ENCODE data around the gene ARMC12.
"Not testable (repeated sequence)": the region's sequence is repeated elsewhere in the genome, so short reads cannot be mapped to it uniquely, and the experiment has no call there.

The ARMC12 gene, protein sequence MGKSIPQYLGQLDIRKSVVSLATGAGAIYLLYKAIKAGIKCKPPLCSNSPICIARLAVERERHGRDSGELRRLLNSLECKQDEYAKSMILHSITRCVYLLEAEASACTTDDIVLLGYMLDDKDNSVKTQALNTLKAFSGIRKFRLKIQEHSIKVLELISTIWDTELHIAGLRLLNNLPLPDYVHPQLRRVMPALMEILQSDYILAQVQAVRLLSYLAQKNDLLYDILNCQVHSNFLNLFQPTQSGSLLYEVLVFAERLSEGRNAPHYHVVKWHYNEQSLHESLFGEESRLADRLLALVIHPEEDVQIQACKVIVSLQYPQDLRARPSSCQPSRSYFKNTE

DNA sequence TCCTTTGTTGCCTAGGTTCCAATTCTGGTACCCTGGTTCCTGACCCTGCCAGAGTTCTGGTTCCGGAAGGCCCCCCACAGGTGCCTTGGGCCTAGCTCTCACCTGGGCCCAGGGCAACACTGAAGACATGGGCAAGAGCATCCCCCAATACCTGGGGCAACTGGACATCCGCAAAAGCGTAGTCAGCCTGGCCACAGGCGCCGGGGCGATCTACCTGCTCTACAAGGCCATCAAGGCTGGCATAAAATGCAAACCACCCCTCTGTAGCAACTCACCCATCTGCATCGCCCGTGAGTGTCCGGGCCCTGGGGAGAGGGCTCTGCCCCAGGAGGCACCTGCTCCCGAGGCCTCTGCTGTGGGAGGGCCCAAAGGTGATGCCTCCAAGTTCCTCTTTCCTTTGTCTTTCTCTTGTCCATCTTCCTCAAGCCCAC, at the start of gene ARMC12:
Gene ARMC12, plus strand, starts transcription at position 51 of the 431 bp plus-strand sequence. Its CDS starts 77 bp downstream, at position 128.
- no peak for DNase-seq (ENCODE audit: low read depth in 3 of 3, low spot score in 1 of 3)

DNA sequence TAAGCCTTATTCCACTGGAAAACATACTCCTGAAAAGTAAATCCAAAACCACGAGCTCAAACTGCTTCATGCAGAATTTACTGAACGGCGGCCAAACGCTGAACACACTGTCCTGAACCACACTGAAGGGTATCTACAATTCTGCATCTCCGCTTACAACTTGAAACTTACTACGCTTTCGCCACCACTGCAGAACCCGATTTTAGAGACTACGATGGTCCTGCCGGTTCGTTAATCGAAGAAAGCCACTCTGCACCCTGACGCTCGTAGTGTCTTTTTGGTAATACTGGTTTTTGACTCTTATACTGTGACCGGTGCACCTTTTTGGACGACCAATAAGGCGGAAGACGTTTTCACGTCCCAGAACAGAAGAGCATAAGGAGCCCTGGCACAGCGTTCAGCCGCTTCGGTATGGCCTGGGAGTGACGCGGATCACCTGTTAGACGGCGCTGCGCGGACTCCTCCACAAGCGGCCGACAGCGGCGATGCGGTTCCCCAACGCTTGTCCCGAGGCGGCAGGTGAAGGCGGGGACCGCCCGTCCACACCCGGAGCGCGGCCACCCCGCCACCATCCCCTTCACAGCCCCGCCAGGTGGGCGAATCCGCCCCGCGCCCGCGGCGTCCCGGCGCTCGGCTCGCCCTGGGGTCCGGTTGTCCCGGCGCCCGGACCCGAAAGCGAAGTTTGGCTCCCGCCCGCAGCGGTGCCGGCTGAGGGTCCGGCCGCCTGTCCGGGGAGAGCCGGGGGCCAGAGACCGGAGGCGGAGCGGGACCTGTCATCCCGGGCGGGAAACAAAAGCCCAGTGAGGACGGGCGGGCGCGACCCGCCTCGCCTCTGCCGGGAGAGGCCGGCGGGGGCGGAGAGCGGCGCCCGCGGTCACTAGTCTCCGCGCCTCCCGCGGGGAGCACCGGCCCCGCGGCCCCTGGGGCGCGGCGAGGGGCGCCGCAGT, 48.9 kb upstream of the ARMC12 start:
- DNase-seq (ENCODE audit: low read depth in 3 of 3, low spot score in 1 of 3), result peak; percentile 16 to 31 (median 22)

DNA sequence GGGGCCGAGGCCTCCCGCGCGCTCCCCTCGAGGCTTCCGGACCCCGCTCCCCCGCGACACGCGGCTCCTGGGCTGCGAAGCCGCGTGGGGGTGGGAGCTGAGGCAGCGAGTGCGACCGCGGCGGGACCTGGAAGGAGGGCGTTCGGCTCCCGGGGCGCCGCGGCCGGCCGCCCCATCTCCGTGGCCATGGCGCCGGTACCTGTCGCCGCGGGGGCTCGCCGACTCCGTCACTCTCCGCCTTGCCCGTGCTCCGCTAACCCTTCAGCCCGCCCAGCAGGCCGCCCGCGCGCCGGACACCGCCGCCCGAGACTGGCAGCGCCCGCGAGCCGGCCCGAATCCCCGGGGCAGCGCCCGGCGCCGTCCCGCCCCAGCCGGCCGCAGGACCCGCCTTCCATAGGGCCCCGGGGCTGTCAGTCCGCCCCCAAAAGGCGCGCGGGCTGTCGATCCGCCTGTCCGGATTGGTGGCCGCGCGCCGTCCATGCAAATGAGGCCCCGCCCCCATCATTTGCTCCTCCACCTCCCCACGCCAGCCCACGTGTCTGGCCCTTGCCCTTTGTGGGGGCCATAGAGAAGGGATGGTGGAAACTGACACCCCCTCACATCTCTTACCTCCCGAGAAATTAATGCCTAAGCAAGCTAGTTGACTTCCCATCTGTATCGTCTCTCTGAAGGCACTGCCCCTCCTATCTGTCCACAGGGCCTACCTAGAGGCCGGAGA, 48.1 kb upstream of the ARMC12 start, which contains the start of gene FKBP5:
Gene FKBP5, minus strand, starts transcription at position 311 of the 718 bp plus-strand sequence. CDS start 46,091 bp downstream, outside the sequence.
- DNase-seq (ENCODE audit: low read depth in 3 of 3, low spot score in 1 of 3), result peak; percentile 65 to 76 (median 68)

DNA sequence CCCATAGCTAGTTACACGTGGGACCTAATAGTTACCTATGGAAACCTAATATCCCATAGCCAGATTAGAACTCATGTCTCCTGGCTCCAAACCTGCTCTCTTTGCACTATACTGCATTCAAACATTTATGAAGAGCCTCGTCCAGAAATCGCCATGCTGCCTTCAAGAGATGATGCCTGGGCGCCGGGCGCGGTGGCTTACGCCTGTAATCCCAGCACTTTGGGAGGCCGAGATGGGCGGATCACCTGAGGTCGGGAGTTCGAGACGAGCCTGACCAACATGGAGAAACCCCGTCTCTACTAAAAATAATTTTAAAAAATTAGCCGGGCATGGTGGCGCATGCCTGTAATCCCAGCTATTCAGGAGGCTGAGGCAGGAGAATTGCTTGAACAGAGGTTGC, 46.8 kb upstream of the ARMC12 start:
- DNase-seq (ENCODE audit: low read depth in 3 of 3, low spot score in 1 of 3), result not testable (repeated sequence)

DNA sequence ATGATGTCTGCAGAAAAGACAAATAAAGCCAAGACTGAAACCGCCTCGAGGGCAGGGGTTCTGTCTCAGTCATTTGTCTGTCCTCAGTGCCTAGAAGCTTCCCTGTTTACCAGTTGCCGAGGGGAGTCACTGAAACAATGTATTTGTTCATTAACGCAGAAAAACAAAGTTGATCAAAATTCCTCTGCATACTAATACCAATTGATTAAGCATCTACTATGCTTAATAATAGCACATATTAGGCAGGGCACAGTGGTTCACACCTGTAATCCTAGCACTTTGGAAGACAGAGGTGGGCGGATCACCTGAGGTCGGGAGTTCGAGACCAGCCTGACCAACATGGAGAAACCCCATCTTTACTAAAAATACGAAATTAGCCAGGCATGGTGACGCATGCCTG, 46.3 kb upstream of the ARMC12 start:
- DNase-seq (ENCODE audit: low read depth in 3 of 3, low spot score in 1 of 3), result no peak

DNA sequence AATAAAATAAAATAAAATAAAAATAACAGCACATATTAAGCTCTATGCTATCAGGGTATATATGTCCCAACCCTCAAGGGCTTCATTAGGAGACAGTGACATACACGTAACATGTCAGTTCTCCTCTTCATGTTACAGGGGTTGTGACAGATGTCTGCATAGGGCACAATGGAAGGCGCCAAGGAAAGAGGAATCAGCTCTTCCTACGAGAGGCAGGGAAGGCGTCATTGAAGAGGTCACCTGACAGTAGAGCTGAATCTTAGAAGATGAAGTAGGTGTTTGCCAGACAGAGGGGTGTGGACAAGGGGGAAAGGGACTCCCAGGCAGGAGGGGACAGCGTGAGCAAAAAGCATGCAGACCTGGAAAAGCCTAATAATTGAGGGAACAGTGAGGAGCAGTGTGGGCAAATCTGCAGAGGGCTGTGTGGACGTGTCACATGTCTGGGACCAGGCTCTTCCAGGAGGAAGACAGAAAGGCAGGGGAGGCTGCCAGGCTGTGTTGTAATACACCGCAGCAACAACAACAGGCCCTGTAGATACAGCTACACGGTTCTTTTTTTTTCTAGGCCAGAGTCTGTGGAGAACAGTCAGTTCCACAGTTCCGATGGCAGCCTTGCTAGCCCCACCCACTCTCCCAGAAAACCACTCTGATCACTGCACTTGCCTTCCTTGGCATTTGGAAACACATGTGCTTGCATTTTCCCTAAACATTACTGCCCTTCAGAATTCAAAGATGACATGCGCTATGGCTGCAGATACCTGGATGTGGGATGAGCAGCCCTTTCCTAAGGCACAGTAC, 45.6 kb upstream of the ARMC12 start:
- DNase-seq (ENCODE audit: low read depth in 3 of 3, low spot score in 1 of 3), result no peak

DNA sequence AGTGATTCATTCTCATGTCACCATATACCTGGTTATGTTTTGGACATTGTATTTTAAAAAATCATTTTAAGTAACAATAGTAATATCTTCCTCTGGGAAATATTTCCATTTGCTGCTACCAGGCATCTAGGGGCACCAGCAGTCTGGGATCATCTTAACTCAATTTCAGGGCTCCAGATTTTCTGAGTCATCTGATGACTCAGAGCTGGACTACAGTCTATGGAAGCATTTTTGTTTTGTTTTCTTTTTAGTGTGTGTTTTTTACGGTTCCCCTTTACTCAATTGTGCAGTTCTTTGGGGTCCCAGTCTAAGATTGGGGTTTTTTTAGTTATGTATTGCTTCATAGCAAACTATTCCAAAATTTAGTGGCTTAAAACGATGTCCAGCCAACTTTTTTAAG, 42.4 kb upstream of the ARMC12 start:
- DNase-seq (ENCODE audit: low read depth in 3 of 3, low spot score in 1 of 3), result no peak

DNA sequence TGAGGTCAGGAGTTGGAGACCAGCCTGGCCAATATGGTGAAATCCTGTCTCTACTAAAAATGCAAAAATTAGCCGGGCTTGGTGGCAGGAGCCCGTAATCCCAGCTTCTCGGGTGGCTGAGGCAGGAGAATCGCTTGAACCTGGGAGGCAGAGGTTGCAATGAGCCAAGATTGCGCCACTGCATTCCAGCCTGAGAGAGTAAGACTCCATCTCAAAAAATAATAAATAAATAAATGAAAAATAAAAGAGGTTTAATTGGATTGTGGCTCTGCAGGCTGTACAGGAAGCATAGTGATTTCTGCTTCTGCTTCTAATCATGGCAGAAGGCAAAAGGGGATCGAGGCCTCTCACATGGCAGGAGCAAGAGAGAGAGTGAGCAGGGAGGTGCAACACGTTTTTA, 38.4 kb upstream of the ARMC12 start:
- not testable (repeated sequence) for DNase-seq (ENCODE audit: low read depth in 3 of 3, low spot score in 1 of 3)

DNA sequence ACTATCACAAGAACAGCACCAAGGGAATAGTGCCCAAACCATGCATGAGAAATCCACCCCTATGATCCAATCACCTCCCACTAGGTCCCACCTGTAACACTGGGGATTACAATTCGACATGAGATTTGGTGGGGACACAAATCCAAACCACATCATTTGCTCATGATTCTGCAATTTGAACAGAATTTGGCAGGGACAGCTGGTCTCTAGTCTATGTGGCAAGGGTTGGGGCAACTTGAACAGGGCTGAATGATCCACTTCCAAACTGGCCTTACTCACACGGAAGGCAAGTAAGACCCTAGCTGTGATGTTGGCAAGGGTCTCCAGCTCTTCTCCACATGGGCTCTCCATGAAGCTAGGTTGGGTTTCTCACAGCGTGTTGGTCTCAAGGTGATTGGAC, 38.0 kb upstream of the ARMC12 start:
- DNase-seq (ENCODE audit: low read depth in 3 of 3, low spot score in 1 of 3), result no peak

DNA sequence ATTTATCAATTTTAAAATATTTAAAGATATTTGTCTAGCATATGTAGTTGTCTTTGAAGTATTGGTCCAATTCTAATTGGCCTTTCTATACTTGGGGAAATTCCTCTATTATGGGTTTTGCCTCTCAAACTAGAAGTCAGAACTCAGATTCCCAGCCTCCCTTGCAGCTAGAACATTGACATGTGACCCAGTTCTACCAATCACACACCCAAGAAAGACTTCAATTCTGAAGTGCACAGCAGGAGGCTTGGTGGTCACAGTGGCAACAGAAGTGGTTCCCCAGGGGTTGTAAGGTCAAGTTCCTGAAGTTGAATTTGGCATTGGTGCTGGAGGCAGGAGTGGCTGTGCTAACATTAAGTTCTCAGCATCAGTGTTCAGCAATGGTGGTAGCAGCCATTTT, 33.3 kb upstream of the ARMC12 start:
- no peak for DNase-seq (ENCODE audit: low read depth in 3 of 3, low spot score in 1 of 3)

DNA sequence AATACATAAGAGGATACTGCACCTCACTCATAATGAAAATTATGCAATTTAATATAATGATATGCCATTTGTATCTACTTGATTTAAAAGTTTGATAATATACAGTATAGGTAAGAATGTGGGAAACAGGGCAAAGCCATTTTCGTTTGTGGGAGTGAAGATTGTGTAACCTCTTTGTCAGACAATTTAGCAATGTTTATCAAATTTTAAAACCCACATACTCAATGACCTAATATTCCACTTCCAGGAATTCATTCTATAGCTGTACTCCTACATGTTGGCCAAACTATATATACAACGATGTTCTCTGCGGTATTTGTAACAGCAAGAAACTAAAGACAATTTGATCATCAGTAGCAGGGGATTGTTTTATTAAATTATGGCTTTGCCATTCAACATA, 30.4 kb upstream of the ARMC12 start:
- no peak for DNase-seq (ENCODE audit: low read depth in 3 of 3, low spot score in 1 of 3)

DNA sequence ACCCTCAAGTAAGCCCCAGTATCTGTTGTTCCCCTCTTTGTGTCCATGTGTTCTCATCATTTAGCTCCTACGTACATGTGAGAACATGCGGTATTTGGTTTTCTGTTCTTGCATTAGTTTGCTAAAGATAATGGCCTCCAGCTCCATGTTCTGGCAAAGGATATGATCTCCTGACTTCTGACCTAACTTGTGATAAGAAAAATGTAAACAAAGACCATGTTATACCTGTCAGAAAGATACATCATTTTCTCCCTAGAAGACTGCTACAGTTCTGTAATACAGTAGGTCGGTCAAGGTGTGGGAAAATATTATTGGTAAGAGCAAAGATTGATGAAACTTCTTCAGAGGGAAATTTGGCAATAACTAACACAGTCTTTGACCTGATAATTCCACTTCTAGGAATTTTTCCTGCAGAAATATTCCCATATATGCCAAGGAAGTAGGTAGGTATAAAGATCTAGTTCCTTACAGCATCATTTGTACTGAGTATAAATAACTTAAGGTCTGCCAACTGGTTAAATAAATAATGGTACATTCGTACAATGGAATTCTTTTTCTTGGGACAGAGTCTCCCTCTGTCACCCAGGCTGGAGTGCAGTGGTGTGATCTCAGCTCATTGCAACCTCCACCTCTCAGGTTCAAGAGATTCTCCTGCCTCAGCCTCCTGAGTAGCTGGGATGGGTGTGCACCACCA, 29.0 kb upstream of the ARMC12 start:
- no peak for DNase-seq (ENCODE audit: low read depth in 3 of 3, low spot score in 1 of 3)

DNA sequence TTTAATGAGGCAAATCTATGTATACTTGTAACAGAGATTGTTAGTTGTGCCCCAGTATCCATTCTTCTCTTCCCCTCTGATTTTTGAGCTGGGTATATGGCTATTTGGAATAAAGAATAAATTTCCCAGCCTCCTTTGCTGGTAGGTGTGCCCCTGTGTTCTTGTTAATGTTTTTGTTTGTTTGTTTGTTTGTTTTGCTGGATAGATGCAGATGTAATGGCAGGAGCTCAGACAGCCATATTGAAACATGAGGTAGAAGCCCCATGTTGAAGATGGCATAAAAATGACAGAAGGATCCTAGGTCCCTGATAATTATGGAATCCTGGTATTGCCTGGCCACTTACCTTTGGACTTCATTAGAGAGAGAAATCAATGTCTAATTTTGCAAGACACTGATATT, 28.2 kb upstream of the ARMC12 start:
- DNase-seq (ENCODE audit: low read depth in 3 of 3, low spot score in 1 of 3), result no peak

DNA sequence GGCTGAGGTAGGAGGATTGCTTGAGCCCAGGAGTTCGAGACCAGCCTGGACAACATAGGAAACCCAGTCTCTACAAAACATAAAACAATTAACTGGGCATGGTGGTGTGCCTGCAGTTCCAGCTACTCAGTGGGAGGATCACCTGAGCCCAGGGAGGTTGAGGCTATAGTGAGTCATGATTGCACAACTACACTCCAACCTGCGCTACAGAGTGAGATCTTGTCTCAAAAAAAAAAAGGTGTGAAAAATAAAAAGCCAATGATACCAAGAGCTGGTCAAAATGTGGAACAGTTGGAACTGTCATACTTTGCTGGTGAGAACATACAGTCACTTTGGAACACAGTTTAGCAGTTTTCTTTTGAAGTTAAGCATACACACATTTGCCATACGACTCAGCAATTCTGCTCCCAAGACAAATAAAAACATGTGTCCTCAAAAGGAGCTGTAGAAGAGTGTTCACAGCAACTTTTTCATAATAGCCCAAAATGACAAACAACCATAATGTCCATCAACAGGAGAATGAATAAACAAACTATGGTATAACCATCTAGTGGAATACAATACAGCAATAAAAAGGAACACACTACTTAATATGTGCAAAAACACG, 26.5 kb upstream of the ARMC12 start:
- DNase-seq (ENCODE audit: low read depth in 3 of 3, low spot score in 1 of 3), result no peak

DNA sequence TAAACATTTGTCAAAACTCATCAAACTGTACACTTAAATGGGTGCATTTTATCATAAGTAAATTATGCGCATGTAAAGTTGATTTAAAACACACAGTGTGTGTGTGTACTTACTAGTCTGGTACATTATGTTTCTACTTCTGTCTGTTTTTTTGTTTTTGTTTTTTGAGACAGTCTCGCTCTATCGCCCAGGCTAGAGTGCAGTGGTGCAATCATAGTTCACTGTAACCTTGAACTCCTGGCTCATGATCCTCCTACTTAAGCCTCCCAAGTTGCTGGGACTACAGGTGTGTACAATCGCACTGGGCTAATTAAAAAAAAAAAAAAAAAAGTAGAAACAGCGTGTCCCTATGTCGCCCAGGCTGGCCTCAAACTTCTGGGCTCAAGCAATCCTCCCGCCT, 25.1 kb upstream of the ARMC12 start:
- DNase-seq (ENCODE audit: low read depth in 3 of 3, low spot score in 1 of 3), result no peak

DNA sequence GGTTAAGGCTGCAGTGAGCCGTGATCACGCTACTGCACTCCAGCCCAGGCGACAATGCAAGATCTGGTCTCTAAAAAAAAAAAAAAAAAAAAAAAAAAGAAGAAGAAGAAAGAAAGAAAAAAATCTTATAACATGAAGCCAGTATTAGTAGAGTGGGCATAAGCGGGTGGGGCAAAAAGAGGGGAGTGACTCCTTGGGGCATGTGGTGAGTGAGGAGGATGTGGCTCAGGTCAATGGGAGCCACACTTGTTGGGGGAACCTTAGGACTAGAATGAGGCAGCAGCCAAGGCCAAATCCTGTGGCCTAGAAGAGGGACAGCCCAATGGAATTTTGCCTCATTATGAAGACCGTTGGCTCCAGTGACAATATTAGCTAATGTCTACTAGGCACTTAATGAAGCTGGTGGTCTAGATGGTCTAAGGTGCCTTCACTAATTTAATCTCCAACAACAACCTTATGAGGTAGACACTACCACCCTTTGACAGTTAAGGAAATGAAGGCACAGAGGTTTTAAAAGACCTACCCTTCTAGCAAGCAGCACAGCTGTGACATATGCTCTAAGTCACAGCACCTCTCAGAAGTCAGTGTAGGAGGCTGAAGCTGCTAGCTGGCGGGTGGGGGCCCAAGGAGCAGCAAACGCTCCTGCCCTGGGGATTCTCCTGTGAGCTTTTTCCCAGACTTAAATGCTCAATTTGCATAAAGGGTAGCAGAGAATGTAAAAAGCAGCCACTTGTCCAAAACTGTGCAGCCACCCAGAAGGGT, 23.6 kb upstream of the ARMC12 start:
- DNase-seq (ENCODE audit: low read depth in 3 of 3, low spot score in 1 of 3), result no peak

DNA sequence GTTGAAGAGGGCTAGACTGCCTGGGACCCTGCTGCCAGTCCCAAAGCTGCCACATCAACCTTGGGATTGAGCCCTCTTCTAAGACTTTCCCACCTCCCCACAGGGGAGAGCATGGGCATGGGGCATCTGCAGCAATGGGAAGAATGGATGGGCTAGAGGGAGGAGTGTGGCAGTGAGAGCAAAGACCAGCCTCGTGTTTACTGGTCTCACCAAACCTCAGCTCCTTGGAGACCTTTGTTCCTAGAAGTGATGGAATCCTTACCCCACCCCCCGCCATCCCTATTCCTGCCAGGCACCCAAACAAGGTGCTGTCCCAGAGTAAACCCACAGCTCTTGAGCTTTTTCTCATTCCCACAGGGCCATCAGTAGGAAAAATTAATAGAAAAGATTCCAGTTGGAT, 20.0 kb upstream of the ARMC12 start:
- DNase-seq (ENCODE audit: low read depth in 3 of 3, low spot score in 1 of 3), result no peak

DNA sequence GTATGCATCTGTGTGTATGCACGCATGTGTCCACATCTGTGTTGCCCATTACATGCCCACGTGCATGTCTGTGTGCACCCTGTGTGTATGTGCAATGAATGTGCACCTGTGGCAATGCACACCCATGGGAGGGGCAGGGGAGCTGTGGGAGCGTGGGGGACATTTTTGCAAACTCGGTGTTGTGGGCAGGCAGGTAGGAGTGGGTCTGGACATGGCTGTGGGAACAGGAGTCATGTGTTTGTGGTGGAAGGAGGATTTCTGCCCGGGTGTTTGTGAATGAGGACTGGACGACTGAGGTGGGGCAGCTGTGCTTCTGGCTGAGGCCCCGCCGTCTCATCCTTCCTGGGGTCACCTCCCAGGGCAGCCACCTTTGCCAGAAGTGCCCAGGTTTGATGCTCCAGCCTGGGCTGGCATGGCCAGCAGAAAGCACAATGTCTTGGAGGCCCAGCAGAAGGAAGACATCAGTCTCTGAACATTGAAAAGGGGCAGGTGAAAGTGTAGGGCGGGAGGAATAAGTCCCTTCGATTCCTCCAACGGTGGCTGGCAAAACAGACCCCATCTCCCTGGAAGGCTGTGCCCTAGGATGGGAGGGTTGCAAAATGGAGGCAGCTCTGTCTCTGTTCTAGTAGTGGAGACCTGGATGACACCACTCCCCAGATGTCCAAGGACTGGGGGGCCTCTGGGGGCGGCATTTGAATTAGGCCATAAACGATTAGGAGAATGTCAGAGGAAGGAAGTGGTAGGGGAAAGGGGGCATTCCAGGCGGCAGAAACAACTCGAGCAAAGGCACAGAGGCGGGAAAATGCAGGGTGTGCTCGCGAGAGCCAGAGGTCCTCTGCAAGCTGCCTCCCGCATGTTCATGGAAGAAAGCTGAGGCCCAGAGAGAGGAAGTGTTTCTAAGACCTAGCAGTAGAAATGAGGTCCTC, 19.1 kb upstream of the ARMC12 start:
- DNase-seq (ENCODE audit: low read depth in 3 of 3, low spot score in 1 of 3), result no peak
